Tibial nerve (tissue), 4 donors: ENCODE measurements around the gene CNOT1.

Experiments used
- CTCF ChIP-seq, 5 experiments: fragments of 200-600 bp in 3 of 5; fragments of 450-650 bp in 2 of 5; sonication (generic) in 3 of 5; IDR thresholded peaks; one replicate each; pipeline ENCODE4 v1.5.1; 2016 to 2019; ENCODE audit warnings: antibody characterized with exemption in 5 of 5, mild to moderate bottlenecking in 3 of 5, moderate library complexity in 2 of 5
- EP300 ChIP-seq, 2 donors: sonication (generic); formaldehyde crosslinking; IDR thresholded peaks; one replicate each; pipeline ENCODE4 v1.6.1; 2017; ENCODE audit warnings: antibody characterized with exemption in 2 of 2, mild to moderate bottlenecking in 1 of 2

GRCh38 chr16:58536278-58536677 lies 93.3 kb downstream of the CNOT1 start:
- TF ChIP-seq EP300 (IDR thresholded peaks at IDR 0.05): no peak
- no peak for TF ChIP-seq CTCF (IDR thresholded peaks at IDR 0.05)
